Esophagus muscularis mucosa (tissue), 4 donors: Measurements from ENCODE around the gene KCNH4.

Source experiments
- CTCF ChIP-seq, 3 experiments: fragments of 200-600 bp in 2 of 3; fragments of 450-650 bp in 1 of 3; sonication (generic) in 2 of 3; IDR thresholded peaks; one replicate each; pipeline ENCODE4 v1.5.1; 2017 to 2019; ENCODE audit warnings: antibody characterized with exemption in 3 of 3, mild to moderate bottlenecking in 2 of 3, moderate library complexity in 1 of 3
- EP300 ChIP-seq: sonication (generic); formaldehyde crosslinking; IDR thresholded peaks from one replicate; pipeline ENCODE4 v1.6.1; 2017; ENCODE audit warnings: antibody characterized with exemption
- POLR2A ChIP-seq: fragments of 450-650 bp; IDR thresholded peaks from one replicate; pipeline ENCODE4 v1.6.1; 2017; ENCODE audit warnings: antibody characterized with exemption, moderate library complexity, mild to moderate bottlenecking, low read depth
- POLR2AphosphoS5 ChIP-seq, 2 donors: sonication (generic); formaldehyde crosslinking; IDR thresholded peaks; one replicate each; pipeline ENCODE4 v1.6.1; 2017; ENCODE audit warnings: antibody characterized with exemption in 2 of 2

DNA sequence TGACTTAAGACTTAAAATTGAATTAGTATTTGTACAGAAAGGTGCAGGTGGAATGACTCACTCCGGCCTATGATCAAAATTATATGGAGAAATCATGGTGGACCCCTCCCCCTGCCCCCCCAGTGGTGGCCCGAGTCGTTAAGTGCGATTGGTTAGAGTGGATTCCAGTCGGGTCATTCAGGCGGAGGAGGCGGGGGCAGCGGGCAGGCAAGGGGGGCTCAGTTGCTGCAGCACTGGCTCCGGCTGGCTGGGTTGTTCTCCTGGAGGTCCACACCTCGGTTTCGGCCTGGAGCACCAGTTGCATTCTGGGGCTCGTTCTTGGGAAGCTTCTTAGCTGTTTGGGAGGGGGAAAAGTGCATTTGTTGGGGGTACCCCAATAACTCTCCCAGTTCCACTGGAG lies 55.4 kb downstream of the KCNH4 start:
- TF ChIP-seq CTCF (IDR thresholded peaks at IDR 0.05) (no peak), POLR2A (no peak), EP300 (no peak), POLR2AphosphoS5 (IDR thresholded peaks at IDR 0.05) (no peak)
